Activated T-helper 17 cell treated with anti-CD3 and anti-CD28 coated beads, Interleukin-2, amount 50 U/mL, for 72 hours (primary cell): ENCODE data around the gene PDE4D. TPM values are rescaled to one million over a fixed set of nuclear protein-coding genes. Genes with fewer than 3 reads are reported as not detected.

Experiments
- ATAC-seq: fragments of 150-1000 bp; cut with Tn5 transposase; replicated peaks from 2 replicates; pipeline ENCODE4 v1.10.0; 2021; ENCODE audit warnings: mild to moderate bottlenecking, moderate library complexity
- H3K27ac Mint-ChIP-seq: one replicate; pipeline ENCODE4 v1.8.0; 2022; ENCODE audit warnings: mixed read lengths
- H3K27me3 Mint-ChIP-seq: one replicate; pipeline ENCODE4 v1.8.0; 2022; ENCODE audit warnings: mixed read lengths
- H3K36me3 Mint-ChIP-seq: one replicate; pipeline ENCODE4 v1.8.0; 2022; ENCODE audit warnings: low read depth, mild to moderate bottlenecking, mixed read lengths
- H3K4me1 Mint-ChIP-seq: one replicate; pipeline ENCODE4 v1.8.0; 2022; ENCODE audit warnings: mixed read lengths
- H3K4me3 Mint-ChIP-seq: one replicate; pipeline ENCODE4 v1.8.0; 2022; ENCODE audit warnings: mild to moderate bottlenecking, mixed read lengths
- H3K9me3 Mint-ChIP-seq: one replicate; pipeline ENCODE4 v1.8.0; 2022; ENCODE audit warnings: mixed read lengths
- total RNA-seq, 2 donors: library from RNA; stranded (reverse); gene quantifications; one replicate each; pipeline ENCODE4 v1.2.3, GENCODE V29; 2022

The PDE4D gene
- total RNA-seq, 2 donors from 2014 or later, result 68.9 to 125 TPM

GRCh38 chr5:58926541-58926935 lies 967.0 kb downstream of the PDE4D start:
- no peak for ATAC-seq
- Mint-ChIP-seq H3K36me3 (no peaks in the 10 kb centered on the region), H3K4me1 (peaks cover 16% of the 10 kb centered on the region), H3K4me3 (peak overlapping the region; percentile 65), H3K27me3 (peaks cover 10% of the 10 kb centered on the region), H3K9me3 (no peaks in the 10 kb centered on the region), H3K27ac (peak overlapping the region; percentile 85)

DNA sequence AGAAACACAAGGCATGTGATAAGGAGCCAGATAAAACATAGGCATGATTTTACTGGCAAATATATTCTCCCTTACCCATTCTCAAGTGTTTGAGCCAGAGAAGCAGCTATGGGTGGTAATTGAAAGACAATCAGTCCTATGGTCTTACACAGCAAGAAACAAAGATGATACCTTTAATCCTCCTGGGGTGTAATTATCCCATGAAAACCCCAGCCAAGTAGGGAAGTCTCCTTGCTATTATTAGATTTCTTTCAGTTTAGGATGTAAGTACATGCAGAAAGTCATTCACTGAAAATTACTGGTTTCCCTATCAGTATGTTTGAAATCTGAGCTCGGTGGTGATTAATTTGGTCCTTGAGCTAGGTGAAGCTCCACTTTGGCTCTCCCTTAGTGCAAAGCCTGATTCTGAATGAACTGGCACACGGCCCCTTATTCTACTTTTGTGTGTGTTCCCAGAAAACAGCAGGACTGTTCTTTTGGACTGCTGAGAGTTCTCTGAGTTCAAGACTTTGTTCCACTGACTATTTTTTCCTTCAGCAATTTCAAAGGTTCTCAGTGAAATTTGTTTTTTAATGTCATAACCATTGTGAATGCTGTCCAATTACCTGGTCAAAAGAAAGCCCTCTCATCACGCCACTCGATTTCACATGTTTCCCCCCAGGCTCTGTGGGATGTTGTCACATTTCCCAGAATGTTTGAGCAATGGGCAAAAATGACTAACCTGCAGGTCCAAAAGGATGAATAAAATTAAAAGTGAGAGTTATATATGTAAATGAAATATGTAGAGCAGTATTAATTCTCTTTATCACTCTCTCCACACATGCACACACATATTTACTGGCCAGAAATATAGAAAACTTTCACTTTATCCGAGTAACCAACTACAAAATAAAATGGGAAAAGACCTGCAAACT lies 967.6 kb downstream of the PDE4D start:
- H3K36me3 Mint-ChIP-seq, result no peaks in the 10 kb centered on the region
- peak overlapping the region; percentile 85 for H3K27ac Mint-ChIP-seq
- peaks cover 20% of the 10 kb centered on the region for H3K4me1 Mint-ChIP-seq
- H3K9me3 Mint-ChIP-seq, result no peaks in the 10 kb centered on the region
- peak; percentile 69 for ATAC-seq
- H3K4me3 Mint-ChIP-seq, result peak overlapping the region; percentile 65
- peaks cover 14% of the 10 kb centered on the region for H3K27me3 Mint-ChIP-seq

DNA sequence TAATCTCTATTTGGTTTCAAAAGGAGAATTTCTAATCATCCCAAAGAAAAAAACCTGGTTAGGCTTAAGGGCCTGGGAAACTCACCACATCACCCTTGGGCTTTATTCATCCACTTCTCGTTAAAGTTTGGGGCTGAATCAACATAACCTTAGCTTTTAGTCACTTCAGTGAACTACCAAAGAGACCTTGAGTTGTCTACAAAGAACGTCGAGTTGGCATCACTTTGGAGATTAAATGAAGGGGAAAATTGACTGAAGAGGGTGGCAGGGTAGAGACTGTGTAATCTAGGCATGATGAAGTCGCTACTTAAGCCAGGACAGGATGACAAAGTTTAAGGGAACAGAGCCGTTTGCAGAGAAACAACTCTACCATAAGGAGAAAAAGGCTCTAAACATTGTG lies 969.2 kb downstream of the PDE4D start:
- H3K9me3 Mint-ChIP-seq, result no peaks in the 10 kb centered on the region
- H3K27ac Mint-ChIP-seq, result no peak overlapping the region
- ATAC-seq, result no peak
- no peaks in the 10 kb centered on the region for H3K36me3 Mint-ChIP-seq
- no peak overlapping the region for H3K4me3 Mint-ChIP-seq
- peaks cover 22% of the 10 kb centered on the region for H3K4me1 Mint-ChIP-seq
- H3K27me3 Mint-ChIP-seq, result peaks cover 11% of the 10 kb centered on the region

- no peak overlapping the region for H3K4me3 Mint-ChIP-seq
- no peaks in the 10 kb centered on the region for H3K9me3 Mint-ChIP-seq
- ATAC-seq, result no peak
- H3K4me1 Mint-ChIP-seq, result peaks cover 22% of the 10 kb centered on the region
- no peak overlapping the region for H3K27ac Mint-ChIP-seq
- peaks cover 11% of the 10 kb centered on the region for H3K27me3 Mint-ChIP-seq
- no peaks in the 10 kb centered on the region for H3K36me3 Mint-ChIP-seq
Observed at GRCh38 chr5:58923355-58923754, 970.2 kb downstream of the PDE4D start.

DNA sequence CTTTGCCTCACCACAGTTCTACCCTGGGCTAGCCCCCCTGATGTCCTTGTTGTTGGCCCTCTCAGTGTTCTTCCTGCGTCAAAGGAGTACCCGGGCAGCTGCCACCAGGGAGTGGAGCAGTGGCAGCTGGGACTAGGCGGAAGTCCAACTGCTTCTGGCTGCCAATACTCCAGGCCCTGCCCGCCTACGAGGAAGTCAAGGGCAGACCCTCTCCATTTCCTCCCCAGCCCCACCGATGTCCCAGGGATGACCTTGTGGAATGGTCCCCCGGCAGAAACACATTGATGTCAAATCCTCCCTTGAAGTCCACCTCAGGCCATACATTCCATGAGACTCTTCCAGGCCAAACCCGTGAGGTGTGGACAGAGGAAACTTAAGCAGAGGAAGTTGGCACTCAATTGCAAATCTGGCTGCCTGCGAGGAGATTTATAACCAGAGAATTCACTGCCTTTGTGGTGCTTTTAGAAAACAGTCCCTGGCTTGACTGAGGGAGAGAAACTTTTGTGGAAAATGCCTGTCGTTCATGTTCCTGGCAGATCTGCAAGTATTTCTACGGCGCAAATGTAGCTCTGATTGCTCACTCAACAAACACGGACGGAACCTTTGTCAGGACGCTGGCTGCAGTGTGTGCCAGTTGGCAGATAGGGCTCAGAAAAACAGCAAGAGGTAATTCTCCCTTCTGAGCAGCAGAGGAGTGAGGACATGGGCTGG lies 970.9 kb downstream of the PDE4D start:
- Mint-ChIP-seq H3K9me3 (no peaks in the 10 kb centered on the region), H3K27ac (no peak overlapping the region), H3K4me3 (no peak overlapping the region), H3K36me3 (no peaks in the 10 kb centered on the region), H3K4me1 (peaks cover 18% of the 10 kb centered on the region), H3K27me3 (peaks cover 6% of the 10 kb centered on the region)
- ATAC-seq, result no peak

DNA sequence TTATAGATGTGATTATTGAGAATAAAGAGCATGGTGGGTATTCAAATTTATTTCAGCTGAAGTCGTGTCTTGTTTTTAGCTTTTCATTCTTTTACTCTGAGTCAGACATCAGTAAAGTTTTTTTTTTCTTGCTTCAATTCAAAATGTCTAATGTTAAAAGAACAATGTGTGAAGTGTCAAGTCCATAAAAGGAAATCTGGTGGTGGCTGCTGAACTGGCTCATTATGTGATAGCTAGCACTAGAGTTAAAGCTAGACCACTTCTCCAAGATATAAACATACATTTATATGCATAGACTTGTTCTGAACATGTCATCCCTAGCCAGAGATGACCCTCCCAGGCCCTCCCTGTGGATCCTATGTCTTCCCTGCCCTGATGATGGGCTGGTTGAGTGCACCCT lies 972.4 kb downstream of the PDE4D start:
- Mint-ChIP-seq H3K4me1 (peaks cover 10% of the 10 kb centered on the region), H3K27ac (peak overlapping the region; percentile 59), H3K9me3 (no peaks in the 10 kb centered on the region), H3K4me3 (no peak overlapping the region), H3K27me3 (peaks cover 8% of the 10 kb centered on the region), H3K36me3 (no peaks in the 10 kb centered on the region)
- peak; percentile 34 for ATAC-seq

DNA sequence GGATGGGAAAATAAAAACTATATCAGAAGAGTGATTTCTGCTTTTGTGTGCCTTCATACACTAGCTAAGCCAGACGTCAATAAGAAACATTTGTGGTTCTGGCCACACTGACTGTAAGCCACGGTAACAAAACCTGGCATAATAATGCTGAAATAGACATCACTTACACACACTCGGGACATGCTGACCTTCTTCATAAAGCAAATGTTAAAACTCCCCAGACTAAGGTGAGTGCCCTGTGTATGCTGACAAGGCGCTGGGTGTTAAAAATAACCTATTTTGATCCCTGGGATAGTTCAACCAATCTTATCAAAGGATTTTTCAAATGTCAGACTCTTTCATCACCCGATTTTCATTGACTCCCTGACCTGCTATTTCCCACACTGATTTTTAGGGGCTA lies 973.7 kb downstream of the PDE4D start:
- H3K4me1 Mint-ChIP-seq, result peaks cover 6% of the 10 kb centered on the region
- H3K4me3 Mint-ChIP-seq, result no peak overlapping the region
- no peaks in the 10 kb centered on the region for H3K9me3 Mint-ChIP-seq
- no peak overlapping the region for H3K27ac Mint-ChIP-seq
- no peak for ATAC-seq
- H3K27me3 Mint-ChIP-seq, result peaks cover 9% of the 10 kb centered on the region
- H3K36me3 Mint-ChIP-seq, result no peaks in the 10 kb centered on the region
